Prostate gland (tissue), 2 donors: ENCODE results near the gene TAS1R3. TPM values are rescaled to one million over a fixed set of nuclear protein-coding genes. Genes with fewer than 3 reads are reported as not detected.

Experiments used
- DNase-seq: peaks from one replicate; pipeline ENCODE4 v3.0.0-alpha.2; 2019; ENCODE audit warnings: low spot score
- H3K27ac ChIP-seq, 2 donors: fragments of 200-600 bp; sonication (generic); 2 replicates each; pipeline ENCODE4 v1.5.1; 2017 to 2019
- H3K27me3 ChIP-seq: fragments of 200-600 bp; sonication (generic); replicated peaks from 2 replicates; pipeline ENCODE4 v1.5.1; 2019; ENCODE audit not compliant: insufficient read depth
- H3K36me3 ChIP-seq, 2 donors: fragments of 200-600 bp; sonication (generic); 1 replicate in 1 of 2; 2 replicates in 1 of 2; pipeline versions ENCODE4 v1.5.1 to v1.8.1; 2017 to 2019
- H3K4me1 ChIP-seq: fragments of 200-600 bp; sonication (generic); replicated peaks from 2 replicates; pipeline ENCODE4 v1.5.1; 2019
- H3K4me3 ChIP-seq, 2 donors: fragments of 200-600 bp; sonication (generic); 2 replicates each; pipeline ENCODE4 v1.5.1; 2017 to 2019
- H3K9me3 ChIP-seq: fragments of 200-600 bp; sonication (generic); 2 replicates; pipeline ENCODE4 v1.5.1; 2017
- POLR2A ChIP-seq: fragments of 450-650 bp; IDR thresholded peaks from one replicate; pipeline ENCODE4 v1.6.1; 2016; ENCODE audit warnings: antibody characterized with exemption, mild to moderate bottlenecking
- POLR2AphosphoS5 ChIP-seq: sonication (generic); formaldehyde crosslinking; IDR thresholded peaks from one replicate; pipeline ENCODE4 v1.6.1; 2017; ENCODE audit warnings: antibody characterized with exemption
- WGBS: methylation state at CpG from one replicate; pipeline ENCODE4 v1.1.5; 2018; 5-methylcytosine and 5-hydroxymethylcytosine counted together
- intact Hi-C: fragments of 100-400 bp; cut with DNase I; formaldehyde crosslinking; loops from one replicate; pipeline ENCODE4 v1.14.2; 2022
- total RNA-seq, 2 donors: library from RNA; depleted of rRNA; stranded (reverse); fragments of >200 nt; gene quantifications; one replicate each; pipeline ENCODE4 v1.1.0, GENCODE V29; 2016
- TF ChIP-seq, protein P1 (sequence below), 4 experiments: fragments of 200-600 bp in 2 of 4; fragments of 450-650 bp in 2 of 4; sonication (generic) in 2 of 4; IDR thresholded peaks; 1 replicate in 3 of 4; 2 replicates in 1 of 4; pipeline ENCODE4 v1.5.1; 2016 to 2019; ENCODE audit warnings: antibody characterized with exemption in 4 of 4, mild to moderate bottlenecking in 2 of 4, moderate library complexity in 2 of 4

Gene TAS1R3
- total RNA-seq, 2 donors from 2014 or later, result 0.80 TPM; not detected in 1

DNA sequence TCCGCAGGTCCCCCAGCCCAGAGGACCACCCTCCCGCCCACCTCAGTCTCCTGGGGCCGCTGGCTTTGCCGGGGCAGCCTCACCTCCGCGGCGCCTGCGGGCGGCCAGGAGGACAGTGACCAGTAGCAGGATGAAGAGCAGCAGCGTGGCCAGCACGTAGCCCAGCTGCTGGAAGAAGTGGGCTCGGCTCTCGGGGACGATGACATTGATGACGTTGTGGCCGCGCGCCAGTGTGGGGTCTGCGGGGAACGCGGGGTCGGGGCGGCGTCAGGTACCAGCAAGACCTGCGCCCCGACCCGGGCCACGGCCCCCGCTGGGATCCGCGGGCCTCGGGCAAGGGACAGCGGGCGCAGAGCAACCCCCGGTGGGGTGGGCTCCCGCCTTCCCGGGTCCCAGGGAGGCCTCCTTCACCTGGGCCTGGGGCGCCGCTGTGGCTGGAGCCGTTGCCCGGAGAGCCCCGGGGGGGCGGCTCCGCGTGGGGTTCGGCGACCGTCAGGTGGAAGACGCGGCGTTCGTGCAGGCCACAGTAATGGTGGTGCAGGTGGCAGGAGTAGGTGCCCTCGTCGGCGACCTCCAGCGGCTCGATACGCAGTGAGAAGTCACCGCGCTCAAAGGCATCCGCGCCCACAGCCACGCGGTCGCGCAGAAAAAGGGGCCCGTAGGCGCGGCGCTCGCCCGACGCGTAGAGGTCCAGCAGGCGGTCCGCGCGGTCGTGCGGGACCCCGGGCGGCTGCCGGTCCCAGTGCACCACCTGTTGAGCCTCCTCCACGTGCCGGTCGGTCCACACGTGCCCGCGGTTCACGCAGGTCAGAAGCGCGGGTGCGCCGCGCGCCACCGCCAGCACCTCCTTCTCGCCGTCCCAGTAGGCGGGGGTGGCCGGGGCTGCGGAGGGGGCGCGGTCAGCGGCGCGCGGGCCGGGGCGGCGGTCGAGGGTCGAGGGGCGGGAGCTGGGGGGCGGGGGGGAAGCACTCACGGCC is 23.5 kb downstream of the TAS1R3 start:
- intact Hi-C loops, result no loop called here

GRCh38 chr1:1355416-1355815 is 24.3 kb downstream of the TAS1R3 start:
- WGBS, result under 1% methylated on average over 15 of the region's 52 CpGs
- DNase-seq, result no peak
- intact Hi-C loops, result no loop called here
- Histone ChIP-seq H3K27ac (no peak overlapping the region), H3K36me3 (no peaks in the 10 kb centered on the region), H3K27me3 (no peaks in the 10 kb centered on the region), H3K9me3 (no peaks in the 10 kb centered on the region), H3K4me3 (peak overlapping the region; percentile 8 to 16), H3K4me1 (no peaks in the 10 kb centered on the region)
- TF ChIP-seq, protein P1, sequence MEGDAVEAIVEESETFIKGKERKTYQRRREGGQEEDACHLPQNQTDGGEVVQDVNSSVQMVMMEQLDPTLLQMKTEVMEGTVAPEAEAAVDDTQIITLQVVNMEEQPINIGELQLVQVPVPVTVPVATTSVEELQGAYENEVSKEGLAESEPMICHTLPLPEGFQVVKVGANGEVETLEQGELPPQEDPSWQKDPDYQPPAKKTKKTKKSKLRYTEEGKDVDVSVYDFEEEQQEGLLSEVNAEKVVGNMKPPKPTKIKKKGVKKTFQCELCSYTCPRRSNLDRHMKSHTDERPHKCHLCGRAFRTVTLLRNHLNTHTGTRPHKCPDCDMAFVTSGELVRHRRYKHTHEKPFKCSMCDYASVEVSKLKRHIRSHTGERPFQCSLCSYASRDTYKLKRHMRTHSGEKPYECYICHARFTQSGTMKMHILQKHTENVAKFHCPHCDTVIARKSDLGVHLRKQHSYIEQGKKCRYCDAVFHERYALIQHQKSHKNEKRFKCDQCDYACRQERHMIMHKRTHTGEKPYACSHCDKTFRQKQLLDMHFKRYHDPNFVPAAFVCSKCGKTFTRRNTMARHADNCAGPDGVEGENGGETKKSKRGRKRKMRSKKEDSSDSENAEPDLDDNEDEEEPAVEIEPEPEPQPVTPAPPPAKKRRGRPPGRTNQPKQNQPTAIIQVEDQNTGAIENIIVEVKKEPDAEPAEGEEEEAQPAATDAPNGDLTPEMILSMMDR (IDR thresholded peaks at IDR 0.05), result no peak
- TF ChIP-seq POLR2AphosphoS5, result no peak
- no peak for TF ChIP-seq POLR2A

More for the DNA sequence above, 23.5 kb downstream of the TAS1R3 start:
- WGBS, result 59% methylated on average over 59 of the region's 116 CpGs
- no peaks in the 10 kb centered on the region for H3K4me1 ChIP-seq
- no peak overlapping the region for H3K27ac ChIP-seq
- TF ChIP-seq POLR2AphosphoS5 (no peak), POLR2A (no peak)
- TF ChIP-seq, protein P1 (IDR thresholded peaks at IDR 0.05), result no peak
- no peaks in the 10 kb centered on the region for H3K9me3 ChIP-seq
- no peak overlapping the region for H3K4me3 ChIP-seq
- no peaks in the 10 kb centered on the region for H3K36me3 ChIP-seq
- no peak for DNase-seq
- no peaks in the 10 kb centered on the region for H3K27me3 ChIP-seq

- H3K4me1 ChIP-seq, result no peaks in the 10 kb centered on the region
- no peak for TF ChIP-seq POLR2A
- TF ChIP-seq, protein P1 (IDR thresholded peaks at IDR 0.05), result no peak
- no peak for TF ChIP-seq POLR2AphosphoS5
- H3K4me3 ChIP-seq, result peak overlapping the region; percentile 30 to 37
- H3K9me3 ChIP-seq, result no peaks in the 10 kb centered on the region
- H3K36me3 ChIP-seq, result no peaks in the 10 kb centered on the region
- no peaks in the 10 kb centered on the region for H3K27me3 ChIP-seq
- peak overlapping the region; percentile 72 to 83 for H3K27ac ChIP-seq
- 33% methylated on average over 8 of the region's 8 CpGs for WGBS
- no peak for DNase-seq
- intact Hi-C loops, result no loop called here
Measured at GRCh38 chr1:1356166-1356795, 25.2 kb downstream of the TAS1R3 start.

GRCh38 chr1:1356796-1357401 is 25.8 kb downstream of the TAS1R3 start:
- peak overlapping the region; percentile 72 to 83 for H3K27ac ChIP-seq
- DNase-seq, result no peak
- TF ChIP-seq, protein P1 (IDR thresholded peaks at IDR 0.05), result no peak
- no peak for TF ChIP-seq POLR2AphosphoS5
- no peak for TF ChIP-seq POLR2A
- H3K9me3 ChIP-seq, result no peaks in the 10 kb centered on the region
- 34% methylated on average over 21 of the region's 26 CpGs for WGBS
- no peaks in the 10 kb centered on the region for H3K27me3 ChIP-seq
- no peaks in the 10 kb centered on the region for H3K36me3 ChIP-seq
- intact Hi-C loops, result no loop called here
- H3K4me1 ChIP-seq, result no peaks in the 10 kb centered on the region
- peak overlapping the region; percentile 30 to 37 for H3K4me3 ChIP-seq
